ENCODE results near the gene NDUFAF8. TPM values are rescaled to one million over a fixed set of nuclear protein-coding genes. Genes with fewer than 3 reads are reported as not detected.
"Not testable (repeated sequence)": the region's sequence is repeated elsewhere in the genome, so short reads cannot be mapped to it uniquely, and the experiment has no call there.

Gene NDUFAF8
- total RNA-seq, 1 experiment from 2014 or later, result 129 TPM

DNA sequence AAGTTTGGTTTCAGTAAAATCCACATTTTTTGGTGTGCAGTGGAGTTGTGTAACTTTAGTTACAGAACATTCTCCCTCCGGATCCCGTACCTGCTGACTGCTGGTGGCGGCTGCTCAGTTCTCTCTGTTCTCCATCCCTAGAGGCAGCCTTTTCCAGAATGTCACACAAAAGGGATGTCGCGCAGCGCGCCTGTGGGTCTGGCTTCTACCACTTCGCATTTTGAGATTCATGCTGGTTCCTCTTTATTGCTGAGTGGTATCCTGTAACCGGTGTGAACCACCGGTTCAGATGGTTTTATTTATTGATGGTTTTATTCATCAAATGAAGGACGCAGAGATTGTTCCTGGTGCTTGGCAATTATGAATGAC is 15.4 kb upstream of the NDUFAF8 start:
- H3K4me3 ChIP-seq, result peak overlapping the region; percentile 48
- H3K9me3 ChIP-seq (replicated peaks), result no peaks in the 10 kb centered on the region

DNA sequence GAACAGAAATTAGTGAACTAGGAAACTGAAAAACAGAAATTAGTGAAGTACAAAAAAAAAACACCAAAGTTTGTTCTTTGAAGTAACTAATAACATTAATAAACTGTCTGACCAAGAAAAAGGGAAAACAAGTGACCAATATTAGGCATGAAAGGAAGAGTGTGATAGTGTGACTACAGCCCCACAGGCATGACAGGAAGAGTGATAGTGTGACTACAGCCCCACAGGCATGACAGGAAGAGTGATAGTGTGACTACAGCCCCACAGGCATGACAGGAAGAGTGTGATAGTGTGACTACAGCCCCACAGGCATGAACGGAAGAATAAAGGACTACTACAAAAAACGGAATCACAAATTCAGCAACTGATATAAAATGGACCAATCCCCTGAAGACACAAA is 11.5 kb upstream of the NDUFAF8 start:
- H3K9me3 ChIP-seq (replicated peaks); H3K4me1 ChIP-seq; DNase-seq; H3K4me3 ChIP-seq; H3K27me3 ChIP-seq; H3K27ac ChIP-seq: not testable (repeated sequence)
- peaks cover 20% of the 10 kb centered on the region for H3K36me3 ChIP-seq

More for the DNA sequence above, 15.4 kb upstream of the NDUFAF8 start:
- Histone ChIP-seq H3K27ac (no peak overlapping the region; the same call in 1 of the 2 replicates), H3K36me3 (peaks cover 4% of the 10 kb centered on the region), H3K27me3 (no peaks in the 10 kb centered on the region), H3K4me1 (peaks cover 9% of the 10 kb centered on the region)
- DNase-seq, result peak in 1 of 2 experiments; percentile 35

DNA sequence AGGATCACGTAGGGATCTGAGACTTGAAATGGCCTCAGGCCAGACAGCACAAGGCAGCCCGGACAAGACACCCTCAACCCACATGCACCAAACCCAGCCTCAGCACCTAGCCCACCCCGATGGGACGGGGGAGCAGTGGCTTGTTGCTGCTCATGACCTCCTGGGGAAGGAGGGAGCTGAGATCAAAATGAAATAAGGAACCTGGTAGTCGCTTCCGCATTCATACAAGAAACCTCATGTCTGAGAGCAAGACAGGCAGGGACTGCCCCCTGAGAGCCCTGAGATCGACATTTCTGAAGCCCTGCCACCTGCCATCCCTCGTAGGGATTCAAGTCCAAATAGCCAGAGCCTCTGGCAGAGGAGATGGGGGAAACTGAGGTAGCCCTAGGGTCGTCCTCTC is 10.7 kb upstream of the NDUFAF8 start:
- Histone ChIP-seq H3K36me3 (peaks cover 23% of the 10 kb centered on the region), H3K4me3 (no peak overlapping the region), H3K9me3 (replicated peaks) (no peaks in the 10 kb centered on the region), H3K27ac (no peak overlapping the region), H3K4me1 (no peaks in the 10 kb centered on the region), H3K27me3 (no peaks in the 10 kb centered on the region)
- no peak for DNase-seq

DNA sequence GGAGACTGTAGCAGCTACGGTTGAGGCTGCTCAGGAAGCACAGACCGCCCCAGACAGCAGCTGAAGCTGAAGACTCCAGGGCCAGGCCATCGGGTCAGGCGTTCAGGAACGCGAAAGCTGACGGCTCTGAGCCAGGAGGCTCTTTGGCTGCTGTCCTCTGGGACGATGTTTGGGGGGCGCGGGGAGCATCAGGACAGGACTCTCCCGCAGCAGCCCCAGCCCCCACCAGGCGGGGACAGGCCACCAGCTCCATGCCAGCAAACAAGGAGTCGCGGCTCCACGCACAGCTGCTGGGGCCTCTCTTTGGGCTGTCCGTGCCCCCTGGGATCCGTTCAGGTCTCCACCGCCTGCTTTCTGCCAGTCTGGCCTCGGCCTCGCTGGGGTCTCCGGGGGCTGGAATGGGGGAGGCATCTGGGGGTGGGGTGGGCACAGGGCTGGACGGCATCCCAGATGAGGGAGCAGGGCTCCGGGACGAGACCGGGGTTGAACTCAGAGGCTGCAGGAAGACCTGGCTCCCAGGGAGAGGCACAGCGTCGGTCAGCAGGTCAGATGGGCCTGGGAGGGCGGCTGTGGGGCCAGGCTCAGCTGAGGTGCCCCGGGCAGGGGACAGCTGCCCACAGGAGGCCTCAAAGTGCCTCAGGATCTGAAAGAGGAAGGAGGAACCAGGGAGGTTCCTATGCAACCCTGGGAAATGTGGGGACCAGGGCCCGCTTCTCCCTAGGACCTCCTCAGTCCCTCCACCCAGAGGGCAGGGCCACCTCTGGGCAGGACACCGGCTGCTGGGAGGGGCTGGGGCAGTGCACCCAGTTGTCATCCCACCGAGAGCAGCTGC is 10.1 kb upstream of the NDUFAF8 start:
- Histone ChIP-seq H3K4me3 (no peak overlapping the region), H3K9me3 (replicated peaks) (no peaks in the 10 kb centered on the region), H3K36me3 (peaks cover 23% of the 10 kb centered on the region), H3K4me1 (no peaks in the 10 kb centered on the region), H3K27me3 (no peaks in the 10 kb centered on the region), H3K27ac (no peak overlapping the region)
- no peak for DNase-seq

DNA sequence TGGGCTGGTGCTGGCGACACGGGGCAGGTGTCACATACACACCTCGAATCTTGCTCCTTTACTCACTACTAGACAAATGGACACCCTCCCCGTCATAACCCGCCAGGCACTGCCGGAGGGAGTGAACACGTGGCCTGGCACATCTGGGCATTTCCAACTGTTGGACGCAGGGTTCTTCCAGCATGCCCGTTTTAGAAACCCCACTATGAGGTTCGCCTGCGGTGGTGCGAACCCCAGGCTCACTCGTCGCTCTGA is 9.5 kb upstream of the NDUFAF8 start:
- H3K27me3 ChIP-seq, result no peaks in the 10 kb centered on the region
- peaks cover 23% of the 10 kb centered on the region for H3K36me3 ChIP-seq
- no peak overlapping the region for H3K27ac ChIP-seq
- no peaks in the 10 kb centered on the region for H3K9me3 ChIP-seq (replicated peaks)
- DNase-seq, result no peak
- H3K4me3 ChIP-seq, result no peak overlapping the region
- no peaks in the 10 kb centered on the region for H3K4me1 ChIP-seq

DNA sequence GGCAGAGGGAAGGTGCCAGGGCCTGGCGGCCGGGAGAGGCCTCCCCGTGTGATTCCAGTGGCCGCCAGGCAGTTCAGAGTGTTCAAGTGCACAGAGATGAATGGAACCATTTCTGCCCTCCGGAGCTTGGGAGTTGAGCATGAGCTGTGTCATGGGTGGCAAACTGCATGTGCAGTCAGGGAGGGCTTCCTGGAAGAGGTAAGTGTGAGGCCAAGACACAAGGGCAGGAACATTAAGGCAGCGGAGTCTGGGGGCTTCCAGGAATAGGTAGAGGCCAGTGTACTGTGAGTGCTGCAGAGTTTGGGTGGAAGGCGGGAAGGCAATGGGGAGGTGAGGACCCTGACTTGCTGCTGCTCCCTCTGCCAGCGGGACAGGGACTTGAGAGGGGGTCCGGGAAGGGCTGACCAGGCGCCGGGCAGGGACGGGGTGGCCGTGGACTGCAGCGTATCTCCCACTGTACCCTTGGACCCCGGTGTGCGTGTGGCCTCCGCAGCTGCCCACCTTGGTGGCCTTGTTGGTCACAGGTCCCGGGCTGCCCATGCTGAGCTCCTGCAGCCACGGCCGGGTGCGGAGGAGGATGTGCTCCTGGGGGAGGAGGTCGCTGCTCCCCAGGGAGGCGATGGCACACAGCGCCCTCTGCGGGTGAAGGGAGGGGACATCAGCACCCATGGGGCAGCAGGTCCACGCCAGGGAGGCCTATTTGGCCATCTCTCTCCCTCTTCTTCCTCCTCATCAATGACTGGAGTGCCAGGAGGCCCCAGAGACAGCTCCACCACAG is 8.9 kb upstream of the NDUFAF8 start:
- H3K36me3 ChIP-seq, result peaks cover 23% of the 10 kb centered on the region
- peak; percentile 66 to 67 for DNase-seq
- H3K27me3 ChIP-seq, result no peaks in the 10 kb centered on the region
- H3K4me1 ChIP-seq, result no peaks in the 10 kb centered on the region
- H3K9me3 ChIP-seq (replicated peaks), result no peaks in the 10 kb centered on the region
- H3K4me3 ChIP-seq, result no peak overlapping the region
- H3K27ac ChIP-seq, result no peak overlapping the region

DNA sequence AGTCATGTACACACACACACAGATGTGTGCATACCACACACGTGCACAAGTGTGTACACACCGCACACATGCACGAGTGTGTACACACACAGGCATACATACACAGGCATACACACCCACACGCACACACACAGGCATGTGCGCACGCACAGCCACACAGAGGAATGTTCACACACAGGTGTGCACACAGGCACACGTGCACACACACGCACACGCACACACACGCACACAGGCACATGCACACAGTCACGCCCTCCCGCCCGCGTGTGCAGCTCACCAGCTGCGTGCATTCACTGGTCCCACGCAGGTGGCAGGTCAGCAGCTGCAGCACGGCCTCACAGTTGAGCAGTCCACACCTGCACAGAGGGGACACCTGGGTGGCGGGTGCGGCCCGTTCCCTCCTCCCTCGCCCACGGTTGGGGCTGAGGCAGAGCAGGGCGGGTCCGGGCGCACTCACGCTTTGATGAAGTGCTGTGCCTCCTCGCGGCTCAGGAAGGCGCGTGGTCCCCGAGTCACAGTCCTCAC is 7.9 kb upstream of the NDUFAF8 start:
- Histone ChIP-seq H3K27me3 (no peaks in the 10 kb centered on the region), H3K27ac (no peak overlapping the region), H3K4me3 (no peak overlapping the region), H3K36me3 (peaks cover 23% of the 10 kb centered on the region), H3K9me3 (replicated peaks) (no peaks in the 10 kb centered on the region), H3K4me1 (no peaks in the 10 kb centered on the region)
- no peak for DNase-seq

DNA sequence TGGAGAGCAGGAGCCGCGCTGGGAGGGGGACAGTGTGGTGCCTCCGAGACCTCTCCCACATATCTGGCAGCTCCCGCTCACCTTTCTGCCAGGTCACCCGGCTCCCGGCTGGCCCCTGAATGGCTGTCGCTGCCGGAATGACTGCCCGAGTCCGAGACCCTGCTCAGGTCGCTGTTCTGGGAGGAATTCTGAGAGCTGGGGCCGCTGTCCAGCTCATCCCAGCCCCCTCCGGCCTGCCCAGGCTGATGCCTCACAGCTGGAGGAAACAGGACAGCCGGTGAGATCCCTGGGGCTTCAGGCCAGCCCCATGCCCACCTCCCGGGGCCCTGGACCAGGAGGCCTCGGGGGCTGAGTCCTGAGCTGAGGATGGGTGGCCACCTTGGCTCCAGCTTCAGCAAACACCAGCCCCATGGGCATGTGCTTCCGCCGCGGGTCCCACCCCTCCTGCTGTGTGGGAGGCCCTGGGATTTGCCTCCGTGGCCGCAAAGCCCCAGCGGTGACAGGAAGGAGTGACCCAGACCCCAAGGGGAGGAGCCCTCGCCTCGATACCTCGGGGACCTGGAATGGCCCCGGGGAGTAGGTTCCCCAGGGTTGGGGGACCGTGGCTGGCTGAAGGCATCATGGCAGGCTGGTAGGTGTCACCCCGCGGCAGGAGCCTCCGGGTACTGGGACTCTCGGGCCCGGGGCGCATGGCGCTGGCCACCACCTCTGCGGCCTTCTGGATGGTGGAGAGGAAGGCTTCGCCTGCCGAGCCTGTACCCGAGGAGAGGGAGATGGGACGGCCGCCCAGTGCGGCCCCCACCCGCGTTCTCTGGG is 7.1 kb upstream of the NDUFAF8 start:
- H3K4me3 ChIP-seq, result no peak overlapping the region
- DNase-seq, result no peak
- H3K4me1 ChIP-seq, result no peaks in the 10 kb centered on the region
- H3K9me3 ChIP-seq (replicated peaks), result no peaks in the 10 kb centered on the region
- H3K27ac ChIP-seq, result no peak overlapping the region
- H3K36me3 ChIP-seq, result peaks cover 23% of the 10 kb centered on the region
- no peaks in the 10 kb centered on the region for H3K27me3 ChIP-seq

DNA sequence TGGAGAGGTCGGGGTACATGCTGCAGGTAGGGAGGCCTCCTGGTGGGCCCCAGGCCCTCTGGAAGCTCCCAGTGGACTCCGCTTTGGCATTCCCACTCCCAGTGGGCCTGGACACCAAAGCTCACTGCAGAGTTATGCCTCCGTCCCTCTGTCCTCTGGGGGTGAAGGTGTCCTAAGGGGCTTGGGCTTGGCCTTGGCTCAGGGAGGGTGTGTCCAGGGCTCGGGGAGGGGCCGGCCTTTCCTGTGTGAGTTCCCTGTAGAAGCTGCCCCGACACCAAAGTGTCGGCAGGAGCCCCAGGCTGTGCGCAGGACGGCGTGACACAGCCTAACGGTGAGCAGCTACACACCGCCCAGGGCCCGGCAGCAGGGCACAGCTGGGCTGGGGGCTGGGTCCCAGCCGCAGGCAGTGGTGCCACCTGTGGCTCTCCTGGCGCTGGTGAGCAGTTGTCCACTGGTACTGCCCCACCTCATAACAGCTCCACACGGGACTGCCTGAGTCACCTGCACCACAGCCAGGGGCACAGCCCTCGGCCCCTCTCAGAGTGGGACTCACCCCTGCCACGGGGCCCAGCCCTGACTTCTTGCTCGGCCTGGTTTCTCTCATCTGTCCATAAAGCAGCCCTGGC is 6.4 kb upstream of the NDUFAF8 start:
- H3K4me3 ChIP-seq, result no peak overlapping the region
- no peaks in the 10 kb centered on the region for H3K27me3 ChIP-seq
- H3K36me3 ChIP-seq, result peaks cover 23% of the 10 kb centered on the region
- no peaks in the 10 kb centered on the region for H3K9me3 ChIP-seq (replicated peaks)
- no peak overlapping the region for H3K27ac ChIP-seq
- no peak for DNase-seq
- H3K4me1 ChIP-seq, result peaks cover 2% of the 10 kb centered on the region; the same call in 1 of the 2 replicates

DNA sequence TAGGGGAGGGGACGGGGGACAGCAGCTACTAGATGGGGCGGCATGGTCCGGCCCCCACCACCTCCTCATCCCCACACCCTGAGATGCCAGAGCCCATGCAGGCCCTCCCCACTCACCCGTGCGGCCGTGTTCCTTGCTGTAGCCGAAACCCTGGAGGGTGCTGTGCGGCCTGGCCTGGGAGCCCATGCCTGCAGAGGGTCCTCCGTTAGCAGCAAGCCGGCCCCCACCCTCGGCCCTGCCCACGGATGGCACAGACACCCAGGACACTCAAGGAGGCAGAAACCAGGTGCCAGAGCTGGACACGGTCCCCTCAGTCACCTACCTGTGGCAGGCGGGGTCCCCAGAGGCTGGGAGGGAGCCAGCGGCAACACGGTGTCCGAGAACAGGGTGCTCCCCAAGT is 5.8 kb upstream of the NDUFAF8 start:
- H3K36me3 ChIP-seq, result peaks cover 23% of the 10 kb centered on the region
- no peaks in the 10 kb centered on the region for H3K27me3 ChIP-seq
- no peaks in the 10 kb centered on the region for H3K9me3 ChIP-seq (replicated peaks)
- H3K27ac ChIP-seq, result no peak overlapping the region
- peaks cover 7% of the 10 kb centered on the region; the same call in 1 of the 2 replicates for H3K4me1 ChIP-seq
- H3K4me3 ChIP-seq, result no peak overlapping the region
- DNase-seq, result no peak

DNA sequence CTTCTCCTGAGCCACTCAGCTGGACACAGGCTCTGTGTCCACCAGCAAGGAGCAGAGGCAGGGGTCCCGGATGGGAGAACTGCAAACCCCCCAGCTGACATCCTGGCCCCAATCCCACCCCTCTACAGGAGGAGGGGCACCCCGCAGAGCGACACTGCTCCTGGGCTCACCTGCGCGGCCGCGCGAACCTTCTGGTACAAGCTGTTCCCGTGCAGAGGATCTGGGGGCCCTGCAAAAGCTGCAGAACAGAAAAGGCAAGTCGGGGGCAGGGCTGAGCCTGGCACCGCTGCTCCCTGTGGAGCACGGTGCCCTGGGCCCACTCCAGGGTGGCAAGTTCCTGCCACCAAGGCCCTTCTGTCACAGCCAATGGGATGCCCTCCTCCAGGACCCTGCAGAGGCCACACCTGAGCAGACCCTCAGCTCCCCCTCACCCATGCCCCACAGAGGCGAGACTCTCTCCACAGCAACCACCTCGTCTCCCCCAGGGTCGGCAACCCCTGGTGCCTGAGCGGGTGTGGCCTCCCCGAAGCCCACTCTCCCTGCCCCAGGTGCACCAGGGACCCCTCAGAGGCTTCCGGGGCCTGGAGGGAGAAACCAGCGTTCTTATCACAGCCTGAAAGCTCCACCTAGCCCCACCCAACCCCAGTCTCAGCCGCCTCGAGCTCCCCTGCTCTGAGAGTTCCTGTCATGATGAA is 5.2 kb upstream of the NDUFAF8 start:
- Histone ChIP-seq H3K27ac (no peak overlapping the region), H3K36me3 (peaks cover 23% of the 10 kb centered on the region)
- DNase-seq, result no peak

DNA sequence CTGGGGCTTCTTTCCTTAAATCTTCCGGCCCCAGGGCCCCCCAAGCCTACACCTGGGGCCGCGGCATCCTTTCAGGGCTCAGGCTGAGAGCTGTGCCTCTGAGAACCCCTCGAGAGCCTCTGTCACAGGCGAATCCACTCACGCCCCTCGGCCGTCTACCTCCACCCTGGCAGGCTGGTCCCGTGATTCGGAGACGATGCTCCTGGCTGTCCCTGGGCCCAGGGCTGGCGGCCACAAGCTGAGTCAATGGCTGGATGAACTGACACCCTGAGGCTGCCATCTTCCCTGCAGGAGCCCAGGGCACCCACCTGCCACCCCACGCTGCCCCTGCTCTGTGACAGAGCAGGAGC is 4.6 kb upstream of the NDUFAF8 start:
- H3K27ac ChIP-seq, result no peak overlapping the region
- H3K4me3 ChIP-seq, result no peak overlapping the region
- H3K9me3 ChIP-seq (replicated peaks), result no peaks in the 10 kb centered on the region
- peaks cover 7% of the 10 kb centered on the region; the same call in 1 of the 2 replicates for H3K4me1 ChIP-seq
- no peak for DNase-seq
- no peaks in the 10 kb centered on the region for H3K27me3 ChIP-seq
- peaks cover 23% of the 10 kb centered on the region for H3K36me3 ChIP-seq

More for the DNA sequence above, 5.2 kb upstream of the NDUFAF8 start:
- Histone ChIP-seq H3K4me1 (peaks cover 7% of the 10 kb centered on the region; the same call in 1 of the 2 replicates), H3K27me3 (no peaks in the 10 kb centered on the region), H3K4me3 (no peak overlapping the region), H3K9me3 (replicated peaks) (no peaks in the 10 kb centered on the region)

DNA sequence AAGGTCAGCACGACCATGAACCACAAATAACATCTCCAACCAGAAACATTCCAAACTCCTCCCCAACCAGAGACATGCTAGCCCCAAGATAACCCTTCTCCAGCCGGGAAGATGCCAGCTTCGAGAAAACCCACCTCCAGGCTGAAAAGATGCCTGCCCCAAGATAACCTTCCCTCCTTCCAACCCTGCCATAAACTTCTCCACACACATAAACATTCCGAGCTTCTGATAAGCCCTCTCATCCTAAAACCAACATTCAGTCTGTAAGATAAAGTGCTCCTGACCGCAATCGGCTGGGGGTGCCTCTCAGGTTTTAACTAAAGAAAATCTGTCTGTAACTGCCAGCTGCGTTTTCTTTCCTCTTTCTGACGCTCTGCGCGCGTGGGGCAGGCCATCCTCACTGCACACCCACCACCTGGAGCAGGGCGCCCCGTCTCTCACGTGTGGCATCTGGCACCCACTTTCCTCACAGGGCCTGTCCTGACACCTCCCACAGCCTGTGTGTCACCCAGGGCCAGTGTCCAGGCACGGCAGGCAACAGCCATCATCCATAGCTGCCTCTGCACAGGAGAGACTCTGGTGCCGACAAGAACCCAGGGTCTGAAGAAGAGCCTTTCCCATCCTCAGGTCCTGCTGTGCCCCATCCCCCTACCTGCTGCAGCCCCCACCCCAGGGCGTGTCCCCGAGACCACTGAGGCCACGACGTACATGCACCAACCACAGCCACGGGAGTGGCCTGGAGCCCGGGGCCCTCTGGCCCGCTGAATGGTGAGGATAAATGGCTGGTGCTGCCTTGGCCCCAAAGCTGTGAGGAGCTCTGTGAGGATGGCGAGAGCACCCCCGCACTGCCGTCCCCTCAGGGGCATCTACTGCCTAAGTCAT is 3.9 kb upstream of the NDUFAF8 start:
- Histone ChIP-seq H3K27ac (no peak overlapping the region), H3K4me1 (peaks cover 7% of the 10 kb centered on the region; the same call in 1 of the 2 replicates), H3K4me3 (no peak overlapping the region), H3K9me3 (replicated peaks) (no peaks in the 10 kb centered on the region), H3K36me3 (peaks cover 20% of the 10 kb centered on the region), H3K27me3 (no peaks in the 10 kb centered on the region)
- DNase-seq, result no peak

Data from SJCRH30 (cell line).